HEK293 (cell line): ENCODE data around the gene TRIM7.
A peak's percentile ranks its signal among the peaks of the same experiment; 100 is the strongest.

Source experiments
- CTCF ChIA-PET: fragments of 350-600 bp; formaldehyde crosslinking; extraction: SDS; loops from one replicate; lab custom pipeline; 2021; ENCODE audit warnings: antibody characterized with exemption; lab: Yijun Ruan, JAX
- POLR2A ChIA-PET: fragments of 300-600 bp; formaldehyde crosslinking; extraction: SDS; loops from one replicate; lab custom pipeline; 2020; ENCODE audit warnings: antibody characterized with exemption, inconsistent platforms; lab: Yijun Ruan, JAX
- H3K27ac ChIP-seq: fragments of 200-500 bp; sonication (Bioruptor generic); 2 replicates; pipeline ENCODE4 v1.5.1; 2014; ENCODE audit warnings: low read depth, low read length, control low read depth, inconsistent platforms; ENCODE audit errors: extremely low read depth
- H3K36me3 ChIP-seq, 2 experiments: fragments of 200-500 bp in 1 of 2; sonication (Bioruptor generic) in 1 of 2; 1 replicate in 1 of 2; 2 replicates in 1 of 2; pipeline ENCODE4 v1.5.1; 2014 to 2017; ENCODE audit warnings: inconsistent platforms in 2 of 2, low read length in 2 of 2; ENCODE audit not compliant: control insufficient read depth in 2 of 2, insufficient read depth in 1 of 2
- H3K4me1 ChIP-seq: fragments of 200-500 bp; sonication (Bioruptor generic); 2 replicates; pipeline ENCODE4 v1.5.1; 2014; ENCODE audit warnings: mild to moderate bottlenecking, low read length, inconsistent platforms; ENCODE audit not compliant: control insufficient read depth, insufficient read depth
- H3K4me3 ChIP-seq: 2 replicates; pipeline ENCODE4 v1.5.1; 2011; ENCODE audit warnings: low read depth, mild to moderate bottlenecking, control low read depth, low read length, moderate library complexity
- H3K9me3 ChIP-seq: fragments of 200-500 bp; sonication (Bioruptor generic); 2 replicates; pipeline ENCODE4 v1.5.1; 2014; ENCODE audit warnings: low read depth, low read length, inconsistent platforms; ENCODE audit not compliant: control insufficient read depth, insufficient read depth
- GFI1B ChIP-seq: fragments of 450-650 bp; formaldehyde crosslinking; IDR thresholded peaks from 2 replicates; pipeline ENCODE4 v1.5.1; 2016; ENCODE audit warnings: missing biosample characterization, missing genetic modification characterization
- IKZF3 ChIP-seq: fragments of 450-650 bp; IDR thresholded peaks from 2 replicates; pipeline ENCODE4 v1.5.0; 2018; ENCODE audit warnings: missing biosample characterization, mild to moderate bottlenecking, missing genetic modification characterization, moderate library complexity
- KLF1 ChIP-seq: fragments of 450-650 bp; formaldehyde crosslinking; IDR thresholded peaks from 2 replicates; pipeline ENCODE4 v1.5.1; 2016; ENCODE audit warnings: missing biosample characterization, missing genetic modification characterization
- KLF9 ChIP-seq: fragments of 450-650 bp; formaldehyde crosslinking; IDR thresholded peaks from 2 replicates; pipeline ENCODE4 v1.5.1; 2016; ENCODE audit warnings: missing biosample characterization, missing genetic modification characterization, low read depth
- REST ChIP-seq: fragments of 450-650 bp; formaldehyde crosslinking; IDR thresholded peaks from 2 replicates; pipeline ENCODE4 v1.5.1; 2016; ENCODE audit warnings: missing biosample characterization, missing genetic modification characterization
- SCRT2 ChIP-seq: fragments of 450-650 bp; formaldehyde crosslinking; IDR thresholded peaks from 2 replicates; pipeline ENCODE4 v1.5.1; 2016; ENCODE audit warnings: missing biosample characterization, missing genetic modification characterization
- SP3 ChIP-seq: fragments of 450-650 bp; formaldehyde crosslinking; IDR thresholded peaks from 2 replicates; pipeline ENCODE4 v1.5.1; 2016; ENCODE audit warnings: missing biosample characterization, missing genetic modification characterization
- ZNF138 ChIP-seq: fragments of 450-650 bp; formaldehyde crosslinking; IDR thresholded peaks from 2 replicates; pipeline ENCODE4 v1.5.1; 2016; ENCODE audit warnings: missing biosample characterization, missing genetic modification characterization, borderline replicate concordance
- ZNF529 ChIP-seq: fragments of 450-650 bp; formaldehyde crosslinking; IDR thresholded peaks from 2 replicates; pipeline ENCODE4 v1.5.1; 2017; ENCODE audit warnings: missing genetic modification characterization, missing biosample characterization; ENCODE audit not compliant: insufficient replicate concordance
- ZNF555 ChIP-seq: fragments of 450-650 bp; formaldehyde crosslinking; conservative IDR thresholded peaks from 2 replicates; pipeline ENCODE4 v1.5.1; 2017; ENCODE audit warnings: missing biosample characterization, mild to moderate bottlenecking, missing genetic modification characterization, inconsistent platforms
- ZNF624 ChIP-seq: fragments of 450-650 bp; formaldehyde crosslinking; IDR thresholded peaks from 2 replicates; pipeline ENCODE4 v1.5.1; 2017; ENCODE audit warnings: missing biosample characterization, missing genetic modification characterization
- ZNF658 ChIP-seq: fragments of 450-650 bp; formaldehyde crosslinking; IDR thresholded peaks from 2 replicates; pipeline ENCODE4; 2016; ENCODE audit warnings: missing biosample characterization, missing genetic modification characterization
- ZNF692 ChIP-seq: fragments of 450-650 bp; formaldehyde crosslinking; IDR thresholded peaks from 2 replicates; pipeline ENCODE4 v1.5.1; 2016; ENCODE audit warnings: missing biosample characterization, missing genetic modification characterization
- ZNF701 ChIP-seq: fragments of 450-650 bp; formaldehyde crosslinking; IDR thresholded peaks from 2 replicates; pipeline ENCODE4 v1.5.1; 2016; ENCODE audit warnings: missing biosample characterization, missing genetic modification characterization
- ZNF747 ChIP-seq: fragments of 450-650 bp; formaldehyde crosslinking; IDR thresholded peaks from 2 replicates; pipeline ENCODE4 v1.5.1; 2016; ENCODE audit warnings: missing biosample characterization, missing genetic modification characterization
- ZNF777 ChIP-seq: fragments of 450-650 bp; formaldehyde crosslinking; IDR thresholded peaks from 2 replicates; pipeline ENCODE4 v1.5.1; 2017; ENCODE audit warnings: missing biosample characterization, missing genetic modification characterization, borderline replicate concordance
- TF ChIP-seq, protein P1 (sequence below): fragments of 450-650 bp; formaldehyde crosslinking; IDR thresholded peaks from 2 replicates; pipeline ENCODE4 v1.5.1; 2016; ENCODE audit warnings: missing biosample characterization, missing genetic modification characterization, low read depth

The TRIM7 gene

GRCh38 chr5:181203777-181204112 lies 1.3 kb downstream of the TRIM7 start (continued):
- TF ChIP-seq ZNF555 (tag by site-specific recombination) (no peak), KLF9 (tag by site-specific recombination) (peak; percentile 56), KLF1 (tag by site-specific recombination) (0 out of 2 replicates have a peak, but pooled peaks have one; percentile 16), SP3 (peak; percentile 32; the same call in 1 of the 2 replicates), IKZF3 (tag by site-specific recombination) (peak; percentile 54; the same call in 1 of the 2 replicates), SCRT2 (tag by site-specific recombination) (peak; percentile 49)

- ChIA-PET CTCF (interaction anchor here (0.7 to 3.6 kb wide), 2 partner anchors 12 to 1295 kb away, joined by 3 to 12 read pairs; no protein-coding TSS in a partner anchor), POLR2A (no interaction called here)
- Histone ChIP-seq H3K9me3 (no peaks in the 10 kb centered on the region), H3K4me1 (no peaks in the 10 kb centered on the region), H3K27ac (no peak overlapping the region), H3K4me3 (no peak overlapping the region), H3K36me3 (no peaks in the 10 kb centered on the region)
- TF ChIP-seq ZNF529 (tag by site-specific recombination), result no peak
- no peak for TF ChIP-seq ZNF747
Observed at GRCh38 chr5:181203093-181203711, 1.8 kb downstream of the TRIM7 start.

- POLR2A ChIA-PET, result interaction anchor here (2.2 kb wide), 1 partner anchor 9 kb away, joined by 7 read pairs; no protein-coding TSS in a partner anchor
- TF ChIP-seq ZNF138, result no peak
- TF ChIP-seq ZNF658 (tag by site-specific recombination), result no peak
- no peak for TF ChIP-seq REST (tag by site-specific recombination)
- no peak for TF ChIP-seq ZNF624 (tag by site-specific recombination)
- TF ChIP-seq ZNF701 (tag by site-specific recombination), result no peak
- no peak for TF ChIP-seq GFI1B
- TF ChIP-seq ZNF692 (tag by site-specific recombination), result no peak
- TF ChIP-seq, protein P1, sequence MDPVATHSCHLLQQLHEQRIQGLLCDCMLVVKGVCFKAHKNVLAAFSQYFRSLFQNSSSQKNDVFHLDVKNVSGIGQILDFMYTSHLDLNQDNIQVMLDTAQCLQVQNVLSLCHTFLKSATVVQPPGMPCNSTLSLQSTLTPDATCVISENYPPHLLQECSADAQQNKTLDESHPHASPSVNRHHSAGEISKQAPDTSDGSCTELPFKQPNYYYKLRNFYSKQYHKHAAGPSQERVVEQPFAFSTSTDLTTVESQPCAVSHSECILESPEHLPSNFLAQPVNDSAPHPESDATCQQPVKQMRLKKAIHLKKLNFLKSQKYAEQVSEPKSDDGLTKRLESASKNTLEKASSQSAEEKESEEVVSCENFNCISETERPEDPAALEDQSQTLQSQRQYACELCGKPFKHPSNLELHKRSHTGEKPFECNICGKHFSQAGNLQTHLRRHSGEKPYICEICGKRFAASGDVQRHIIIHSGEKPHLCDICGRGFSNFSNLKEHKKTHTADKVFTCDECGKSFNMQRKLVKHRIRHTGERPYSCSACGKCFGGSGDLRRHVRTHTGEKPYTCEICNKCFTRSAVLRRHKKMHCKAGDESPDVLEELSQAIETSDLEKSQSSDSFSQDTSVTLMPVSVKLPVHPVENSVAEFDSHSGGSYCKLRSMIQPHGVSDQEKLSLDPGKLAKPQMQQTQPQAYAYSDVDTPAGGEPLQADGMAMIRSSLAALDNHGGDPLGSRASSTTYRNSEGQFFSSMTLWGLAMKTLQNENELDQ (tag by site-specific recombination), result no peak
- TF ChIP-seq ZNF777 (tag by site-specific recombination), result no peak
- no peaks in the 10 kb centered on the region for H3K9me3 ChIP-seq
- H3K27ac ChIP-seq, result no peak overlapping the region
- CTCF ChIA-PET, result interaction anchor here (0.6 kb wide), 1 partner anchor 16 kb away, joined by 3 read pairs; no protein-coding TSS in a partner anchor
- no peak overlapping the region for H3K4me3 ChIP-seq
- H3K4me1 ChIP-seq, result no peaks in the 10 kb centered on the region
- H3K36me3 ChIP-seq, result no peaks in the 10 kb centered on the region
Observed at GRCh38 chr5:181200816-181201215, 4.2 kb downstream of the TRIM7 start.
